CD4-positive, alpha-beta T cell (primary cell): ENCODE data around the gene ARMH4. TPM values are rescaled to one million over a fixed set of nuclear protein-coding genes. Genes with fewer than 3 reads are reported as not detected.

Experiments
- ATAC-seq: fragments of 200-7000 bp; cut with Tn5 transposase; one replicate; pipeline ENCODE4 v1.10.0; 2022; ENCODE audit warnings: mild to moderate bottlenecking; ENCODE audit not compliant: poor library complexity
- CTCF ChIA-PET: fragments of 350-600 bp; sonication (Branson Sonifier 250); formaldehyde crosslinking; loops from one replicate; lab custom pipeline; 2021; ENCODE audit warnings: antibody characterized with exemption, inconsistent platforms; lab: Charles Lee
- POLR2A ChIA-PET: fragments of 350-600 bp; sonication (Branson Sonifier 250); formaldehyde crosslinking; loops from one replicate; lab custom pipeline; 2021; ENCODE audit warnings: antibody characterized with exemption, inconsistent platforms; lab: Charles Lee
- DNase-seq, 14 experiments: peaks; one replicate each; pipeline ENCODE4 v3.0.0-alpha.2; 2013 to 2020; ENCODE audit warnings: mixed read lengths in 2 of 14
- H3K27ac ChIP-seq, 2 donors: one replicate each; pipeline versions ENCODE4 v1.5.1 to v1.7.0; 2013; ENCODE audit warnings: low read length in 2 of 2, low read depth in 1 of 2, mild to moderate bottlenecking in 1 of 2
- H3K27me3 ChIP-seq, 2 experiments: 1 replicate in 1 of 2; 2 replicates in 1 of 2; pipeline versions ENCODE4 v1.6.1 to v1.7.0; 2013; ENCODE audit warnings: low read length in 2 of 2, control low read depth in 1 of 2, mild to moderate bottlenecking in 1 of 2, moderate library complexity in 1 of 2; ENCODE audit not compliant: insufficient read depth in 2 of 2, control insufficient read depth in 1 of 2
- H3K36me3 ChIP-seq: one replicate; pipeline ENCODE4 v1.6.1; 2013; ENCODE audit warnings: low read length, control low read depth; ENCODE audit not compliant: insufficient read depth
- H3K4me1 ChIP-seq: one replicate; pipeline ENCODE4 v1.6.1; 2013; ENCODE audit warnings: low read length, control low read depth; ENCODE audit not compliant: insufficient read depth
- H3K4me3 ChIP-seq: one replicate; pipeline ENCODE4 v1.5.1; 2013; ENCODE audit warnings: mild to moderate bottlenecking, low read length, moderate library complexity
- H3K9me3 ChIP-seq, 2 experiments: 1 replicate in 1 of 2; 2 replicates in 1 of 2; pipeline versions ENCODE4 v1.6.1 to v1.7.0; 2013; ENCODE audit warnings: low read length in 2 of 2, mild to moderate bottlenecking in 2 of 2, control low read depth in 1 of 2, moderate library complexity in 1 of 2; ENCODE audit not compliant: control insufficient read depth in 1 of 2, insufficient read depth in 1 of 2
- H3K27ac Mint-ChIP-seq: one replicate; pipeline ENCODE4 v1.8.0; 2020; ENCODE audit warnings: mixed read lengths
- H3K27me3 Mint-ChIP-seq: one replicate; pipeline ENCODE4 v1.8.0; 2021; ENCODE audit warnings: mixed read lengths
- H3K36me3 Mint-ChIP-seq: one replicate; pipeline ENCODE4 v1.8.0; 2021; ENCODE audit warnings: low read depth, mixed read lengths
- H3K4me1 Mint-ChIP-seq: one replicate; pipeline ENCODE4 v1.8.0; 2021; ENCODE audit warnings: low read depth, mixed read lengths
- H3K4me3 Mint-ChIP-seq: one replicate; pipeline ENCODE4 v1.8.0; 2020; ENCODE audit warnings: mild to moderate bottlenecking, mixed read lengths
- H3K9me3 Mint-ChIP-seq: one replicate; pipeline ENCODE4 v1.8.0; 2020; ENCODE audit warnings: mixed read lengths
- CTCF ChIP-seq: fragments of 200-600 bp; IDR thresholded peaks from one replicate; pipeline ENCODE4 v1.8.0; 2022; ENCODE audit warnings: antibody characterized with exemption, mild to moderate bottlenecking
- intact Hi-C, 2 experiments: fragments of 100-400 bp; cut with DNase I in 1 of 2; cut with micrococcal nuclease in 1 of 2; formaldehyde crosslinking; loops; one replicate each; pipeline versions ENCODE4 v1.15.1 to v1.9.0; 2023 to 2025; cut with DNase I, micrococcal nuclease
- total RNA-seq, 174 experiments: library from RNA in 2 of 174; stranded (reverse) in 2 of 174; gene quantifications; one replicate each; pipeline ENCODE4 v1.2.3 and lab custom pipeline; 2021 to 2026

Gene ARMH4
- total RNA-seq, 2 experiments from 2014 or later = not detected

DNA sequence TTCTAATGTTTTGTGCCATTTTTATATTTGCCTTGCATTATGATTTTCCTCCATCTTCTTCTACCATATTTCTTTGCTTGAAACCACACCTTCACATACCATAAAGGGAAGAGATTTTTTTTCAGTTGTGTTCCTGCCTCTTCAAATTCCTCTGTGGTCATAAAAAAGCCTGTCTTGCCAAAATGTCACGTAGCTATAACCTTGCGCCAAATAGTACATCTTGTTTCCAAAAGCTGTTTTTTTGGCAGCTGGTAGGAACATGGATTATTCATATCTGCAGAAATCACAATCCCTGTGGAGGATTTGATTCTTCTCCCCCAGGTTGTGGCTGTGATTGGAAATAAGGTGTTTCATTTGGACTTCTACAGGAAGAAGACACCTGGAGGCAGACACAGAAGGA is 152.5 kb downstream of the ARMH4 start:
- no peaks in the 10 kb centered on the region for H3K36me3 ChIP-seq
- no peak overlapping the region for H3K27ac ChIP-seq
- no peak overlapping the region for H3K4me3 Mint-ChIP-seq
- H3K9me3 Mint-ChIP-seq = no peaks in the 10 kb centered on the region
- CTCF ChIA-PET = no interaction called here
- H3K4me1 ChIP-seq = no peaks in the 10 kb centered on the region
- ATAC-seq (no peak), DNase-seq (no peak)
- peaks cover 17% of the 10 kb centered on the region for H3K27me3 Mint-ChIP-seq
- POLR2A ChIA-PET = no interaction called here
- no peak for TF ChIP-seq CTCF
- H3K27ac Mint-ChIP-seq = no peak overlapping the region
- intact Hi-C loops = no loop called here
- H3K27me3 ChIP-seq = peaks cover 0 to 8% of the 10 kb centered on the region in 2 experiments
- no peaks in the 10 kb centered on the region for H3K9me3 ChIP-seq
- no peak overlapping the region for H3K4me3 ChIP-seq
- no peaks in the 10 kb centered on the region for H3K36me3 Mint-ChIP-seq
- H3K4me1 Mint-ChIP-seq = no peaks in the 10 kb centered on the region

- H3K27me3 ChIP-seq = peaks cover 0 to 8% of the 10 kb centered on the region in 2 experiments
- ATAC-seq = no peak
- no peaks in the 10 kb centered on the region for H3K4me1 Mint-ChIP-seq
- H3K27ac Mint-ChIP-seq = no peak overlapping the region
- no peaks in the 10 kb centered on the region for H3K9me3 ChIP-seq
- DNase-seq = no peak
- no peak for TF ChIP-seq CTCF
- no peaks in the 10 kb centered on the region for H3K36me3 Mint-ChIP-seq
- CTCF ChIA-PET = no interaction called here
- intact Hi-C loops = no loop called here
- no peaks in the 10 kb centered on the region for H3K36me3 ChIP-seq
- no peaks in the 10 kb centered on the region for H3K4me1 ChIP-seq
- H3K9me3 Mint-ChIP-seq = no peaks in the 10 kb centered on the region
- H3K27ac ChIP-seq = no peak overlapping the region
- POLR2A ChIA-PET = no interaction called here
- no peak overlapping the region for H3K4me3 Mint-ChIP-seq
- H3K27me3 Mint-ChIP-seq = peaks cover 16% of the 10 kb centered on the region
- H3K4me3 ChIP-seq = no peak overlapping the region
Observed at GRCh38 chr14:57998766-57999165, 153.2 kb downstream of the ARMH4 start.

- POLR2A ChIA-PET = no interaction called here
- H3K9me3 Mint-ChIP-seq = no peaks in the 10 kb centered on the region
- CTCF ChIA-PET = no interaction called here
Observed at GRCh38 chr14:57991353-57991752, 160.7 kb downstream of the ARMH4 start.

More at GRCh38 chr14:57991353-57991752, 160.7 kb downstream of the ARMH4 start:
- TF ChIP-seq CTCF = no peak
- Mint-ChIP-seq H3K4me3 (no peak overlapping the region), H3K27me3 (peaks cover 5% of the 10 kb centered on the region), H3K27ac (no peak overlapping the region), H3K4me1 (no peaks in the 10 kb centered on the region), H3K36me3 (no peaks in the 10 kb centered on the region)
- H3K9me3 ChIP-seq = no peaks in the 10 kb centered on the region
- H3K4me3 ChIP-seq = no peak overlapping the region
- ATAC-seq (no peak), DNase-seq (no peak)
- no peaks in the 10 kb centered on the region for H3K4me1 ChIP-seq
- no peak overlapping the region for H3K27ac ChIP-seq
- H3K27me3 ChIP-seq = no peaks in the 10 kb centered on the region
- intact Hi-C loops = no loop called here
- no peaks in the 10 kb centered on the region for H3K36me3 ChIP-seq
